Inflammatory macrophage (primary cell): ENCODE measurements around the gene PTBP3.
"Not testable (repeated sequence)": the region's sequence is repeated elsewhere in the genome, so short reads cannot be mapped to it uniquely, and the experiment has no call there.

Experiments
- DNase-seq, 2 donors: peaks; one replicate each; pipeline ENCODE4 v3.0.0-alpha.2; 2020 to 2022

Gene PTBP3

DNA sequence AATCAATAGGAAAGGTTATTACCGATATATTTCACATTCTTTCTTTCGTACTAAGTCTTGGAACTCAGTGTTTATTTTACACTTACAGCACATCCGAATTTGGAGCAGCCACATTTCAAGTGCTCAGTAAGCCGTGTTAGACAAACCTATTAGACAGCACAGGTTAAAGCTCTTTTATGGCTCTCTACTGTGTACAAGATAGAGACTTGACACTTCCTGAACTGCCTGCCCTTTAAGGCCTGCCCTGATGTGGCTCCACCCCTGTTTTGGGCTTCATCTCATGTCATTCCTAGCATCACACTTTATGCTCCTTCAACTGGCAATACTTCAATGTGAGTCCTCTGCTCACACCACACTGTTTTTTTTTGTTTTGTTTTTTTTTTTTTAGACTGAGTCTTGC lies 134.8 kb downstream of the PTBP3 start:
- no peak for DNase-seq

DNA sequence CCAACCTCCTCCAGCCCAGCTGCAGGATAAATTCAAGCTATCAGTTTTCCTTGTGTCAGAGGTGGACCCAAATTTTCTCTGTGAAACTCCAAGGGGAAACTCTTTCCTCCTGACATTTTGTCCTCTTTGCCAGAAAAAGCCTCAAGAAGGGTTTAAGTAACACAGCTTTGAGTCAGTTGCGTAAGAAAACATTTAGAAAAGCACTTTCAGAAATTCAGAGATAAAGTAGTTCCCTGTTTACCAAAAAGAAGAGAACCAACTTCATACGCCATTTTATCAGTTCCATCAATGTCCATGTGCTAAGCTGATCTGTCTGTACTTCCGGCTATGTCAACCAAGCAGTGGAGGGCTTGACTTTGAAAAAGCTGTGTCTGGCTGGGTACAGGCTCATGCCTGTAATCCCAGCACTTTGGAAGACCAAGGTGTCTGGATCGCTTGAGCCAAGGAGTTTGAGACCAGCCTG lies 138.4 kb downstream of the PTBP3 start:
- DNase-seq = peak; percentile 27 to 44

DNA sequence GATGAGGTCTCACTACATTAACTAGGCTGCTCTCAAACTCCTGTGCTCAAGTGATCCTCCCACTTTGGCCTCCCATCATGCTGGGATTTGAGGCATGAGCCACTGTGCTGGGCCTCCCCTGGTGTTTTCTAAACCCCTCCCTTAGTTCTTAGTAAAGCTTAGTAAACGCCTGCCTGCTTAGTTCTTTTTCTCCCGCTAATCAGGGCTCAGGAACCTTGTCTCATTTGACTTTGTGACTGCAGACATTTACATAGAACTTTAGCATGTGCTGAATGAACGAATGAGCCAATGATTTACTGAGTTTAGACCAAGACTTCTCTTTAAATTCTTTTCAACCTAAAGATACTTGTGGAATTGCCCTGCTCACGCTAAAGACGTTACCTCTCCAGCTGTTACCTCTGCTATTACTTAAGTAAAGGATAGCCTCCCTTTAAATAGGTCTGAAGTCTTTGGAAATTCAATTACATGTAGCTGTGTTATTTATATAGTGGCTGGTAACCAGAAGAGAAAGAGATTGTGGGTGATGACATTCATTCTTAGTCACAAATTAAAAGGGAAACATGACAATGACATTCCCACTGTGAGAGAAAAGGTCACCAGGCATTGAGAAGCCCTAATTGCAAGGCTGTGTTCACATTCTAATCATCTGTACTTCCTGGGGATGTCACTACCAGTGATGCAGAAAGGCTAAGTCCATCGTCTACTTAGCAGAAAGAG lies 139.7 kb downstream of the PTBP3 start:
- peak; percentile 63 to 66 for DNase-seq

DNA sequence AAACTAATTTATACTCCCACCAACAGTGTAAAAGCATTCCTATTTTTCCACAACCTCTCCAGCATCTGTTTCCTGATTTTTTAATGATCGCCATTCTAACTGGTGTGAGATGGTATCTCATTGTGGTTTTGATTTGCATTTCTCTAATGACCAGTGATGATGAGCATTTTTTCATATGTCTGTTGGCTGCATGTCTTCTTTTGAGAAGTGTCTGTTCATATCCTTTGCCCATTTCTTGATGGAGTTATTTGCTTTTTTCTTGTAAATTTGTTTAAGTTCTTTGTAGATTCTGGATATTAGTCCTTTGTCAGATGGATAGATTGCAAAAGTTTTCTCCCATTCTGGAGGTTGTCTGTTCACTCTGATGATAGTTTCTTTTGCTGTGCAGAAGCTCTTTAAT lies 143.1 kb downstream of the PTBP3 start:
- DNase-seq = not testable (repeated sequence)

DNA sequence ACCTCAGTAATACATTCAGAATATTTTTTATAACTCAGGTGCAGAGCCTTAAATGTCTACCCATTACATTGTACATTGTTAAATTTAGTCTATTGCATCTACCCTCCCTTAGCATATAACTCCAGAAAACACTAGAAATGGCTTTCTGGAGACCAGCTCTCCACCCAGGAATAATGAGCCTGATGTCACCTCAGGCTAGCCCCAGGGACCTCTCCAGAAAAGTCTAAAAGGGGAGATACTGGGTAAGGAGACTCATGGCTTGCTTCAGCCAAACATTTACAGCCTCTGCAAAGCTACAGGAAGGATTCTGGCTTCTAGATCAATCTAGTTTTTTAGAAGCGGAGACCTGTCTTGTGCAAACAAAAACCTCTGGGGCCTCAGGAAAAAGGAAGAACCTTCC lies 144.5 kb downstream of the PTBP3 start:
- no peak for DNase-seq

DNA sequence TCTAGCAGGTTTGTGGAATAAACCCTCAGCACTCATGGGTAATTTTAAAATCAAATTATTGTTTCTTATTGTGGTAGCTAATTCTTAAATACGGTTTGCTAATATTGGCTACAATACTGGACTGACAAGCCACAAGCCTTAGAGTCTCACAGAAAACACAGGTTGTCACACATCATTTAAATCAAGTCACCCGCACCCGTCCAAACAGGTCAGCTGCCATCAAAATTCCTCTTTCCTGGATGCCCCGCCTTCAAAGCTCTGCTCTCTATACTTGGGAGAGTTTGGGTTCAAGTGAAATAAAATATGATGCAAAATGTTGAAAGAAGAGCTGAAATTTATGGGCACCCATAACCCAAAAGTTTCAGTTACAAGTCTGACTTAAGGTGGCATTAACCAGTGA lies 146.0 kb downstream of the PTBP3 start:
- DNase-seq = no peak

DNA sequence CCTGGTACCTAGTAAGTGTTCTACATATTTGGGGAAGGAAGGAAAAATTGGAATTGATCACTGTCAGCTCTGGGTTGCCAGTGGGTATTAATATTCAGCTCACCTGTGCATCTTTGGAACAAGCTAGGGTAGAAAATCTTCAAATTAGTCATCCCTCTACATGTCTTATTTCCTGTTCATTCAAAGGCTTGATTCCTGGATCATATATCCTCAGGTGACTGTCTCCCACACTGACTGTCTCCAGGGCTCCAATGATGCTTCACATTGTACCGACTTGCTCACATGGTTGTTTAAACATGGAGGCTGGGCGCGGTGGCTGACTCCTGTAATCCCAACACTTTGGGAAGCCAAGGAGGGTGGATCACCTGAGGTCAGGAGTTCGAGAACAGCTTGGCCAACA lies 146.7 kb downstream of the PTBP3 start:
- DNase-seq = no peak

DNA sequence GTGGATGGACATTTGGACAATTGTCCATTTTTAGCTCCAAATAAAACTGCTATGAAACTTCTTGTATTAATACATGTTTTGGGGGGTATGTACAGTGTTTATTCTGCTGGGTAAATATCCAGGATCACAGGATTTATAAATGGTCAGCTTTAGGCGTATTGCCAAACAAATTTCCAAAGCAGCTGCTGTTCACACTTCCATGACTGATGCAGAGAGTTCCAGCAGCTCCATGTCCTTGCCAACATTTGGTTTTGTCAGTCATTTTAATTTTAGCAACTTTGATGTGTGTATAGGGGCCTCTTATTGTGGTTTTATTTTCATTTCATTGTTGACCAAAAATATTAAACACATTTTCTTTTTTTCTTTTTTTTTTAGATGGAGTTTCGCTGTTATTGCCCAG lies 148.5 kb downstream of the PTBP3 start:
- DNase-seq = no peak

DNA sequence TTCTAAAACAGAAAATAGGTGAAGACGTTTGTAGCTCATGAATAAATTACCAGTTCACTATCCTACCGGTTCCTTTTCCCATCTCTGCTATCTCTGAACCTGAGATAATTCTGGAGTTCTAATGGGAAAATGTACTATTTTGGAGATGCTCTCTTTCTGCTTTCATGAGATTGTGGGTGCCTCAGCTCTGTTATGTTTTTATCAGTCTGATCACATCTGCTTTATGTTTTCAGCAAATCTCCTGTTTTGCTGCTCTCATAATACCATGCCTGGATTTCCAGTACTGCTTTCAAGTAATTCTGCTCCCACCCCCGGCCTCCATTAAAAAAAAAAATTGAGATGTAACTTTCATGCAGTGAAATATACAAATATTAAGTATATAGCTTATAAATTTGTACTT lies 149.2 kb downstream of the PTBP3 start:
- DNase-seq = no peak

DNA sequence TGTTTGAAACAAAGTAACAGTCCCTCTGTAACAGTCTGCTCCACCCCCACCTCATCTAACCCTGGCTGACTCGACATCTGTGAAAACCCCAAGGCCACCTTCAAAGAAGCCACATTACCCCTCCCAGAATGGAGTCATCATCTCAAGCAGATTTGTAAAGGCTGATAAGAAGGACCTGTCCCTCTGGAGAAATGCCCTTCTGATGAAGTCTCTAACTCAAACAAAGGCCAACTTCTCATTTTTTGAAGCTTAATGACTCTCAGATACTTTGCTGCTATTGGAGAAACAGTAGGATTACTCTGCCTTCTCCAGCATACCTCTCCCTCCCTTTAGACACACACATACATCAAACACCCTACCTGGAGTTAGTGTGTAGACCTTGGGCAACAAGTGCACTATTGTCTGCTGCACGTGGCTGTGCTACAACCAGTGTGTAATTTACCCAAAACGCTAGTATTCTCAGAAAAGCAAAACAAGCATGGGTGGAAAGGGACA lies 153.0 kb downstream of the PTBP3 start:
- no peak for DNase-seq

DNA sequence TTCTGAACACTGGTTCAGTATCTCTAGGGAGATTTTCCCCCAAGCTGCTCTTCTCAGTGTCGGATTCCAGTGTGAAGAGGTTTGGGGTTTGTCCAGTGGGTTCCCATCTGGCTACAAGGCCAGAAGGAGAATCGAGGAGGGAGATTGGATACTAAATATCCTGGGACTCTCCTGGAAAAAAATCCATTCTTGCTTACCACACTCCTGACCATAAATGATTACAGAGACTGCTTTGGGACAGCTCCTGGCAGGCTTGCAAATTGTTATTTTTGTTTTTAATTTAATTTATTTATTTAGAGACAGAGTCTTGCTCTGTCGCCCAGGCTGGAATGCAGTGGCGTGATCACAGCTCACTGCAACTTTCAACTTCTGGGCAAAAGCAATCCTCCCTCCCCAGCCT lies 153.6 kb downstream of the PTBP3 start:
- DNase-seq = no peak

DNA sequence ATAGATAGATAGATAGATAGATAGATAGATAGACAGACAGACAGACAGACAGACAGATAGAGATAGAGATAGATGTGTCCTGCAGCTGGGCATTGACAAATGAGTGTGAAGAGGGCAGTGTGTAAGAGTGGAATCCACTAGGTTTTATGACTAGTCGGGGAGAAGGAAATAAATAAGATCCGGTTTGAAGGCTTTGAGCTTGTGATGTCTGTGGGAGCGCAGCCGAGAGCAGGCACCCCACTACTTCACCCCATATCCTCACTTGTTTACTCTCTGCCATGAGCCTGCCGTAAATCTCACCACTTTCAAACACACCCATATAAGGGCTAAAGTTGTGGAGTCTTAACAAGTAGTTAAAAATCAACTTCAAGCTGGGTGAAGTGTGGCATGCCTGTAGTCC lies 156.9 kb downstream of the PTBP3 start:
- no peak for DNase-seq

DNA sequence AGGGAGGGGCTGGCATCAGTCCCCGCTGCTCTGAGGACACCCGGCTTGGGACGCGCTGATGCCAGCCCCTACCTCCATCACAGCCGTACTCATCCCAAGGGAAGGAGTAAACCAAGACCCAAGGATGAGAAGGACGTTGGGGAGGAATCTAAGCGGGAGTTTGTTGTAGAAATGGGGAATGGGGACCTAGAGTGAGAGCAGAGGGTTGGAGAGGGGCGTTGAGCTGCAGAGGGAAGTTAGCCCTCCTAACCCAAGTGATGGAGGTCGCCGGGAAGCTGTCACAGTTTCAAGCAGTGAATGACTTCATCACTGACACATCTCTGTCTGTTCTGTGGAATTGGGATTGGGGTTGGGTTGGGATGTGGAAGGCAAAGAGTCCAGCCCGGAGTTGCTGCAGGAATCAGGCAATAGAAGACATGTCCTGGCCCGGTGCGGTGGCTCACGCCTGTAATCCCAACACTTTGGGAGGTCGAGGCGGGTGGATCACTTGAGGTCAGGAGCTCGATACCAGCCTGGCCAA lies 157.6 kb downstream of the PTBP3 start:
- no peak for DNase-seq

DNA sequence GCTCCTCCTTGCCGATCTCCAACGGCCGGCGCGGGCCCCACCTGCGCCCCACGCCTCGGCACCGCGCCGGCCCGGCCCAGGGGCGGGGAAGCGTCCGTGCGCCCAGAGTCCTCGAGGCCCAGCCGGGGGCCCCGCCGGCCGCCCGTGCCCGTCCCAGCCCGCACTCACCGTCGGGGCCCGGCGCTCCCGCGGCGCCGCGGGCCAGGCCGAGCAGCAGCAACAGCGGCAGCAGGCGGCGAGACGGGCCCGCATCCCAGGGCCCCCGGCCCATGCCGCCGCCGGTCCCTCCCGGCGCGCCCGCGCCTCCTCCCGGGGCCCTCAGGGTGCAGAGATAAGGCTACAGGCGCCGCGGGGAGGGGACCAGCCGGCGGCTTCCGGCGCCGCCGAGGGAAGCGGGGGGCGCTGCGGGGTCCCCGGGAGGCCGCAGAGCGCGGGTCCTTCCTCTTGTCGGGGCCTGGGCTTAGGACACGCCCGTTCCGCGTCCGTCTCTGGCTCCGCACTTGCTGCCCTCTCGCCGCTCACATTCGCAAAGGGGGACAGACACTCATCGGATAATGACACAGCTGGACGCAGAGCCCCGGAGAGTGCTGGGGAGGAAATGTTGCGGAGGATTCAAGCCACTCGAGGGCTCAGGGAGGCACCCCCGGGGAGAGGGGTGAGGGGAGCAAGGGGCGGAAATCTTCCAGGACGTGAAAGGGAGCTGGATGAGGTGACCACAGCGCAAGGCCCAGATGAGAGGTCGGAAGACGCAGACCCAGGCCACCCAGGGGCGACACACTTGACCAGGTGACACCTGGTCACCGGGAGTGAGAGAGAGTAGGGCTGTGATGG lies 158.2 kb downstream of the PTBP3 start, which contains the start of gene SUSD1:
TSS of gene SUSD1 (minus strand) at position 333 of the 831 bp plus-strand sequence. CDS start at position 271, 62 bp downstream.
- peak; percentile 47 to 53 for DNase-seq

DNA sequence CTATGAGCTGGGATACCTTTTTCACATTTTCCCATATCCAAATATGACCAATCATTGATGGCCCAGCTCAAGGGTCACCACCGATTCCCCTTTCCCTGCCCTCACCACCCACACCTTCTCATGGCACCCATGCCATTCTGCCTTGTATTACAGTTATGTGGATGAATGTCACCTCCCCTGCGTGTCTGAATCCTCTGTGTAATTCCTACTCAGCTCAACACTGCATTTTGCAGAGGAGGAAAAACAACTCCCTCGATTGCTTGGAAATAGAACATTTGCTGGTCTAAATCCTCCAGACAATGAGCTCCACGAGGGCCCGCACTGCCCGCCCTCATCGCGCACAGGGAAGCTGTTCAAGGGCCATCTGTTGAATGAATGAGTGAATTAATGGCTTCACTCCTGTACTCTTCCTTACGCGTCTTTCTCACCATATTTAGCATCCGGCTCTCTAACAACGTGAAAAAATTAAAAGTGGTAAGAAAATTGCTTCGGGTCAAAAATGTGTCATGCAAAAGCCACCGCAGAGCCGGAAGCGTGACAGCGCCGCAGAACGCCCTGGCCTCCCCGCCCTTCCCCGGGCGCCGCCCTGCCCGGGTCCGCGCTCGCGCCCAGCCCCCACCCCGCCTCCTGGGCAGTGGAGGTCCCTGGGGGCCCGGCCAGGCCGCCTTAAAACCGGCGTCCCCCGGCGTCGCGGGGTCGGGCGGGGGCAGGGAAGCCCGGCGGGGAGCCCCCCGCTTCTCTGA lies 159.0 kb downstream of the PTBP3 start:
- DNase-seq = peak; percentile 78 to 82

DNA sequence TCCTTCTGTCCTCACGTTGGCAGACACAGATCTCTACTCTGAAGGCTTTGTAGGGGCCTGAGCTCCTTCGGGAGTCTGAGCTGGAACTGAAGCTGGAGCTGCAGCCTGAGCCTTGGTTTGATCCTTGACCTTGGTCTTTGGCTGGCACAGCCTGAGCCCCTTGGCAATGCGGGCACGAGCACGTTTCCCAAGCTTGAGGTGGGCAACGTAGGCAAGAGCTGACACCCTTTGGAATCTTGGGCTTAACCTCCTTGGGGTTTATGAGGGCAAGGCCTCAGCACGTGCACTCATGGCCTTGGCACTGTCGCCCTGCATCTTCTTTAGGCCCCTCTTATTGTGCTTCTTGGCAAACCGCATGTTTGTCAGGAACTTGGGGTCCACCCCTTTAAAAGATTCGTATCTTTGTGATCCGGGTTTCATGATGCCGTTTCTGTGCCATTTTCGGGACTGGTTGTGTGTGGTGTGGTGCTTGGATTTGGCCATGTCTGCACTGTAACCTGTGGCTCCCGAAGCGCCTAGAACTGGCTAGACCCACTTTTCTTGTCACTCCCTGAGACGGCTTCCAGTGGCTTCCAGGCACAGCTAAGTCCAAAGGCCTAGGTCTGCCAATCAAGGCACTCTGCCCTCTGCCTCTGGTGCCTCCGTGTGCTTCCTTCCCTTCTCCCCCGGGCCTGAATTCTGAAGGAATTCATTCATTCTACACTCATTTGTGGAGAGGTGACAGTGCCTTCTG lies 159.8 kb downstream of the PTBP3 start:
- no peak for DNase-seq

DNA sequence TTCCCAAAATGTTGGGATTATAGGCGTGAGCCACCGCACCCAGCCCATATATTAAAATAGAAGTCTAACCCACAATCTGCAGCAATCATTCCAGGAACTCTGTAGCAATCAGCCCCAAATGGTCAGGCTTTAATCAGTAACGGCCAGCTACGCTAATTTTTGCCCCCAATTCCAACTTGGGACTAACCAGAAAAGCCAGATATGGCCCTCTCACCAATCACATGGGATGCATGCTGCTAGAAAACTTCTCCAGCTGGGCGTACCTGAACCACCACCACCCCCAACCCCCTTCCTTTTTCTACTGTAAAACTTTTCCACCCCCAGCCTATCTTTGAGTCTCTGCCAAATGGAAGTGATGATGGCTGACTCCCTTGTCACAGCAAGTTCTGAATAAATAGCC lies 162.5 kb downstream of the PTBP3 start:
- DNase-seq = peak; percentile 22 to 58

DNA sequence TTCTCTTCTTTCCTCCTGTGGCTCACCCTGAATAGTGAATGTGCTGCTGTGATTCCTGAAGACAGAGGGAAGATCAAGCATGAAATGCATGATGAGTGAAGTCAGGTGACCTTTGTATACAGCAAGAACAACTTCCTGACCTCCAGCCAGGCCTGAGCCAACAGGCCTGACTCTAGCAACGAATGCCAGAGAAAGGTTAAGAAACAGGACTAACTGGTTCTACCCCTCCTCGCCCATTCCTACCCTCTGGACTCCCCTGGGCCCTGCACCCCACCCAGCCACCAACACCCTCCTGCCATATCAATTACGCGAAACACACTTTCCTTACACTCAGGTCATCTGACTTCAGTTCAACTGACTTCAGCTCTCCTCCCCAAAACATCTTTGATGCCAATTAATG lies 163.2 kb downstream of the PTBP3 start:
- DNase-seq = no peak

DNA sequence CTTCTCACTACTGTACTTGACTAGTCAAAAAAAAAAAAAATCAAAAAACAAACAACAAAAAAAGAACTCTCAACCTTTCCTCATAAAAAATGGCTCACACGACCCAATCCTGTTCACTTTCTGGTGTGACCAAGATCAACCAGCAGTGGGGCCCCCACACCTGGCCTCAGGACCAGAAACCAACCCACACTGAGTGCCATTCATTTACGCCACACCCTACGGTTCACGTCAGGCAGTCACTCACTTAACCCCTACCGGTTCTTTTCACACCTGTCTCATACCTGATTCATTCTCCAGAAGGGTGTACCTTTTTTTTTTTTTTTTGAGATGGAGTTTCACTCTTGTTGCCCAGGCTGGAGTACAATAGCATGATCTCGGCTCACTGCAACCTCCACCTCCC lies 164.1 kb downstream of the PTBP3 start:
- no peak for DNase-seq

DNA sequence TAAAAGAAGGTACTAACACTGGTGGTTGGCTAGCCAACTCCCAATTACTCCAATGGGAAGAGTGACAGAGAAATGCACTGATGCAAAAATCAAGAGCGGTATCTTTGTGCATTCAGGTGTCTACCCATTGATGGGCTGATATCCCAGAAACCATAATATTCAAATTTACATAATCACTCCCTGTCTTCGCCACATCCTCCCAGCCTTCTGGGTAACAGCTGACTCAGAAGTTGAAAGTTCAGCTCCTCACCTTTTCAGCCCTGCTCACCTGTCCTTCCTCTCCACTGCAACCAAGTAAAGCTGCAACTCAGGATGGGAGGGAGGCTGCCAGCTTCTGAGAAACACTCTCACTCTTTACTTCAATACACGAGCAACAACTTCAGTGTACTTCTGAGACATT lies 165.2 kb downstream of the PTBP3 start:
- DNase-seq = no peak
